ENCODE measurements around the gene SULF2.

Gene SULF2

DNA sequence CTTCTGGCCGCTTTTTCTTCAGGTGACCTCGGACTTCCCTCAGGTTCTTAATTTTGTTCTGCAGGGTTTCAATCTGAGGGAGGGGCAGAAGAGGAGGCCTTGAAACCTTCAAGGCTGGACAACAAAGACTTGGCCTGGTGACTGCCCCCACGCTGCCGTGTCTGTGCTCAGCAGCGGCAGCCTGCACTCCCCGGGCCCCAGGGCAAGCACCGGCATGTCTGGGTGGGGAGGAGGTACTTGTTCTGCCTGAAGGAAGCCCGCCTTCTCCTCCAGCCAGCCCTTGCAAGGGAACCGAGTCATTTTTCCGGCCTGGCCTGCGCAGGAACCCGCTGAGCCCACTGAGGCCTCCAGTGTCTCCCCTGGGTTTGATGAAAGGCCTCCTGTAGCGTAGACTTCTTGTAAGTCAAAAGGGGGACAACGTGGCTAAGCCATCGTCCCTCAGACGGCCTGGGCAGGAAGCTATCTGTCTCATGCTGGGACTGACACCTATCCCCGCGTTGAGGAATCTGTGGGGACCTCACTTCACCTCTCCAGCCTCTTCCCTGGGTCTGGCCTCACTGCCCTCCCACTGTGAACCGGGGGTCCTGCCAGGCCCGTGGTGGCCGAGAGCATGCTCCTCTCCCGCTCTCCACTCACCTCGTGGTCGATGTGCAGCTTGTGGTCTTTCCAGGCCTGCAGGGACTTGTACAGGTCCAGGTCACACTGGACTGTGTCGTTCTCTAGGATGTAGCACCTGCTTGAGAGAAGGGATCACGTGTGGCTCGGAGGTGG lies 119.9 kb downstream of the SULF2 start:
- Histone ChIP-seq H3K27ac (peak overlapping the region in 1 of 21 experiments; percentile 29), H3K4me3 (no peak overlapping the region)

DNA sequence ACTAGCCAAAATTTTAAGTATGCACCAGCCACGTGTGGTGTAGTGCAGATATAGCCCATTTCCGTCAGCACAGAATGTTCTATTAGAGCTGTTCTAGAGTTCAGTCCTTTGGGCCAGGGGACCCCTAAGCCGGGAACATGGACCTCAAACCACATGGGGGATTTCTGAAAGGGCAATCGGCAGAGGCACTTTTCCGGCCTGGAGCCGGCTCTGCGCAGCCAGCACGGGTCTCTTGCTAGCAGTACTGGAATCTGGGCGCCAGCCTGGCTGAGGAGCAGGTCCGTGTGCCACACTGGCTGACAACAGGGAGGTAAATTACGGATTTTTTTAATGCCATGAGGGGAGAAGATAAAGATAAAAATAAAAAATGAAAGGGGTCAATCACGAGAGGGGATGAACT lies 120.5 kb downstream of the SULF2 start:
- no peak overlapping the region for H3K4me3 ChIP-seq
- no peak overlapping the region for H3K27ac ChIP-seq

GRCh38 chr20:47664068-47664437 lies 121.2 kb downstream of the SULF2 start:
- Histone ChIP-seq H3K4me3 (no peak overlapping the region), H3K27ac (no peak overlapping the region)

DNA sequence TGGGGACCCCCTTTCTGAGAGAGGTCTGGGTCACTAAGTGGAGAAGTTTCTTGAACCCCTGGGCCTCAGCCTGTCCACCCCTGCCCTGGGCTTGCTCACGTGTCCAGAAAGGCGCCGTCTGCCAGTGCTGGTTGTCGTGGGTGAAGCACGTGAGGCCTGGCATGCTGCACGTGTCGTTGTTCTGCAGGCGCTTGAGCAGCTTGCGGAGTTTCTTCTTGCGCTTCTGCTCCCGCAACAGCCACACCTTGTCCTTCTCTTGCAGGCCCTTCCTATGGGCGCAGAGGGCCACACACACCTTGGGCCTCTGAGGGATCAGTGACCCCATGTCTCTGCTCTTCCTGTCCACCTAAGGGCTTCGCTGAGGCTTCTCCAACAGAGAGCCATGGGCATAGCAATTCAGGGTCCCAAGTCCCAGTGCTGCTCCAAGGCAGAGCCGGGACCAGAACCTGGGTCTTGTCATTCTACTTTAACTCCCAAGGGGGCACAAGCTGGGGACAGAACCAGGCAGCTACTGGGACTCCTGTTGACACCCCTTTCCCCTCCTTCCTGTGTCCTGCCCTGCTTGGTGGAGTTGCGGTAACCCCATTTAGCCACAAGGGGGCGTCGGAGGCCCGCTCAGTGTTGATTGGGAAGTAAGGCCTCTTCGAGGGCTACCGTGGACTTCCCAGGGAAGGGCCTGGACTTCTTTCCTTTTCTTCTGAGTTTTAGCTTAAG lies 121.8 kb downstream of the SULF2 start:
- Histone ChIP-seq H3K4me3 (no peak overlapping the region), H3K27ac (no peak overlapping the region)

DNA sequence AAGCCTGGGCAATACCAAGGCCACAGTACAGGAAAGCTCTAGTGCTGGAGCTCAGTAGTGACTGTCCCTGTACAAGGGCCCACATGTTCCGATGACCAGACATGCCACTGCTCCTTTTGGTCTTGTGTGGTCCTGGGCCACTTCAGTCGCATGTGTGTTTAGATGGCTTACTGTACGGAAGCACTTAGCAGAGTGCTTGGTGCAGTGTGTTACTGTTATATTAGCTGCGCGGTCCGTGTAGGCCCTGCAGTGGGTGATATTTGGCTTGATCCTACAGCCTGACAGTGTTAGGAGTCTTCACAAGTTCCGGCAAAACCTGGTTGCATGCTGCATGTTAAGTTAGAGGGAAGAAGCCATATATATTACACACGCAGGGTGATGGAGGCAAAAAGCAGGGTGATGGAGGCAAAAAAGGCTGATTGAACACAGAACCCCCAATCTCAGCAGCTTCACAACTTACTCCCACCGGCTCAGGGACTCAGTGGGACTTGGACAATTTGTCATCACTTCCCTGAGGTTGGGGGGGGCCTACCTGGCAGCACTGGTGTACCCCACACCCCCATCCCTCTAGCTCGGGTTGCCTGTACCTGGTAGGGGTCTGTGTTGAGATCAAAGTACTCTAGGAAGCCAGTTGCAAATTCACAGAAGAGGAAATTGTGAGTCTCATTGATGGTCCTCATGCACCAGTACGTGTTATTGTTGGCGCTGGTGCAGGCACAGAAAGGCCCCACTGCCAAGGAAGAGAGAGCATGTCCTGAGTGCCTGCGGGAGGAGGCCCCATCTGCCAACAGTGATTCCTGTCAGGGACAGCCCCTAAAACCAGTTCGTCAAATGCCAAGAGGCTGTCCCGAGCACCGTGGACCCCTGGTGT lies 122.6 kb downstream of the SULF2 start:
- H3K27ac ChIP-seq = no peak overlapping the region
- H3K4me3 ChIP-seq = no peak overlapping the region

DNA sequence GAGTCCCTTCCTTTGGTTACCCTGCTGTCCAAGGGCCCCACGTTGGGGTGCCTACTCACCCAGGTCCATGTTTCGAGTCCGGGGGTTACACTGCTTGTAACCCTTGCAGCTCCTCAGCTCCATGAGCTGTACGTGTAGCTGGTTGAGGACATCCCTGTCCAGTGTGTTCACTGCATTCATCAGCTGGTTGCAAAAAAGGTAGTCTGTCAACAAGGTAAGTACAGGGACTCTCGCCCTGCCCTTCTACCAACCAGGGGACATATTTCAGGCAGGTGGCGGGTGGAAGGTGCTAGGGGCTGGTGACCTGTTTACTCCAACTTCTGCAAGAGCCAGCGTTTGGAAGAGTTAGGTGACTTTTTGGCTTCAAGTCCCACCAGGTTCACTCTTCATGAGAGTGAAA lies 123.6 kb downstream of the SULF2 start:
- H3K4me3 ChIP-seq = no peak overlapping the region
- no peak overlapping the region for H3K27ac ChIP-seq

GRCh38 chr20:47660983-47661700 lies 124.1 kb downstream of the SULF2 start:
- H3K27ac ChIP-seq = no peak overlapping the region
- H3K4me3 ChIP-seq = no peak overlapping the region

GRCh38 chr20:47660602-47660905 lies 124.7 kb downstream of the SULF2 start:
- Histone ChIP-seq H3K4me3 (no peak overlapping the region), H3K27ac (no peak overlapping the region)

- no peak overlapping the region for H3K27ac ChIP-seq
Observed at GRCh38 chr20:47659904-47660601, 125.2 kb downstream of the SULF2 start.

GRCh38 chr20:47656318-47656717 lies 129.0 kb downstream of the SULF2 start:
- no peak overlapping the region for H3K4me3 ChIP-seq
- no peak overlapping the region for H3K27ac ChIP-seq

More at GRCh38 chr20:47659904-47660601, 125.2 kb downstream of the SULF2 start:
- H3K4me3 ChIP-seq = no peak overlapping the region

GRCh38 chr20:47655635-47656034 lies 129.6 kb downstream of the SULF2 start:
- Histone ChIP-seq H3K27ac (no peak overlapping the region), H3K4me3 (no peak overlapping the region)

GRCh38 chr20:47654370-47654769 lies 130.9 kb downstream of the SULF2 start:
- Histone ChIP-seq H3K4me3 (no peak overlapping the region), H3K27ac (no peak overlapping the region)

DNA sequence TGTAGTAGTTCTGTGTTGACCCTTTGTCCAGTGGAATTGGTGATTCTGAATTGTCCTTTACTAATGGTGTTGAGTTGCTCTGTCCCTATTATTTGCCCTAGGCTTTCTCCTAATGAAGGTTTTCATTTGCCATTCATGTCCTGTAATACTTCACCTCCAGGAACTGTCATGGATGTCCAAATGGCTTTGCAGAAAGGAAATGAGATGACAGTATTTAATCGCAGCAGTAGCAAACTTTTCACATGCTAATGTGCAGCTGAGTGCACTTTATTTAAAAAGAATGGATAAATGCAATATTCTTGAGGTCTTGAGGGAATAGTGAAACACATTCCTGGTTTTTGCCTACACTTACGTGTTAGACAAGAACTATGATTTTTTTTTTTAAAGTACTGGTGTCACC lies 131.4 kb downstream of the SULF2 start:
- Histone ChIP-seq H3K4me3 (no peak overlapping the region), H3K27ac (no peak overlapping the region)

DNA sequence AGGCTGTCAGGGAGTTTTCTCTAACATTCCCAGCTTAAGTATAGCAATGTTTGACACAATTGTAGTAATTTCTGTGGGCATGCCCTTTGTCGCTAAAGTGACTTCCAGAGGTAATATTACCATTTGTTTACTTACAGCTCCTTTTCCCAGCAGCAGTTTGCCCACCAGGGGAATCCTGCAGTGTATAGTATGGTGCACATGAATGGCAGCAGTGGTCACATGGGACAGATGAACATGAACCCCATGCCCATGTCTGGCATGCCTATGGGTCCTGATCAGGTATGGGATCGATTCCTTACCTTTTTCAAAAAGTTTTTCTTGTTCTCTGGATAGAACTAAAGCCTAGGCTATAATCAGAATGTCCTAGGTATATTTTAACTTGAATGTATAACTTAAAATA lies 132.5 kb downstream of the SULF2 start:
- Histone ChIP-seq H3K27ac (no peak overlapping the region), H3K4me3 (no peak overlapping the region)

DNA sequence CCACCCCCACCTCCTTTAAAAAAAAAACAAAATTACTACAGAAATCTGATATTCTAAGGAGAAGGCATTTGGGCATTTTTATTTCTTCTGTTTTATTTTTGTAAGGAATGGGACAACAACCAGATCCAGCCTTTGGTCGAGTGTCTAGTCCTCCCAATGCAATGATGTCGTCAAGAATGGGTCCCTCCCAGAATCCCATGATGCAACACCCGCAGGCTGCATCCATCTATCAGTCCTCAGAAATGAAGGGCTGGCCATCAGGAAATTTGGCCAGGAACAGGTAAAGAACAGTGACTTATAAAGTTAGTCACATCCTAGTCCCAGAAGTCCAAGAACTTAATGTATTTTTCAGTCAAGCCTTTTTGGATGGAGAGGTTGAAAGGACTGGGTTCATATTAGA lies 133.0 kb downstream of the SULF2 start:
- Histone ChIP-seq H3K27ac (no peak overlapping the region), H3K4me3 (no peak overlapping the region)

DNA sequence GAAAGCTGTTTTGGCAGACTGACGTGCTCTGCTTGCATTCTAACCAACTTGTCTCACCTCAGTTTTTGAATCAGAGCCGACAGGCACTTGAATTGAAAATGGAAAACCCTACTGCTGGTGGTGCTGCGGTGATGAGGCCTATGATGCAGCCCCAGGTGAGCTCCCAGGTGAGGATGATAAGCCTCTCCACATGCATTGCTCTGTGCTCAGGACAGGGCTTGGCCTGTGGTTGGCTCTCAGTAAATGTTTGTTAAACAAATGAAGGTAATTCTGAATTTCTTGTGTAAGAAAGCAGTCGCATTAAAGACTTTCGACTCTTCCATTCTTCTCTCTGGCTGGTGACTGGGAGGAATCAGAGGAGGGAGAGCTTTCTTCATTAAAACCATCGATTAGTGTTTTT lies 136.3 kb downstream of the SULF2 start:
- Histone ChIP-seq H3K27ac (no peak overlapping the region), H3K4me3 (no peak overlapping the region)

DNA sequence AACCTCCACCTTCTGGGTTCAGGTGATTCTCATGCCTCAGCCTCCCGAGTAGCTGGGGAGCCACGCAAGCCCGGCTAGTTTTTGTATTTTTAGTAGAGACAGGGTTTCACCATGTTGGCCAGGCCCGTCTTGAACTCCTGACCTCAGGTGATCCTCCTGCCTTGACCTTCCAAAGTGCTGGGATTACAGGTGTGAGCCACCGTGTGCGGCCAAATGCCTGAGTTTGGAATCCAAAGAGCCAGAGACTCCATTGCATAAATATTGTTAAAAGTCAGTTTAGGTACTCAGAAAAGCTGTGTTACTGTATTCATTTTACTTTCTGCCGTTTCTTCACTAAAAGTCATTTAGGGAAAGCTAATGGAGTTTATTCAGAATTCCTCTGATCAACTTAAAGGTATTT lies 137.3 kb downstream of the SULF2 start:
- Histone ChIP-seq H3K4me3 (no peak overlapping the region), H3K27ac (no peak overlapping the region)

- H3K4me3 ChIP-seq = no peak overlapping the region
- H3K27ac ChIP-seq = no peak overlapping the region
Observed at GRCh38 chr20:47645632-47646031, 139.6 kb downstream of the SULF2 start.

- no peak overlapping the region for H3K27ac ChIP-seq
- no peak overlapping the region for H3K4me3 ChIP-seq
Observed at GRCh38 chr20:47642624-47643023, 142.7 kb downstream of the SULF2 start.

DNA sequence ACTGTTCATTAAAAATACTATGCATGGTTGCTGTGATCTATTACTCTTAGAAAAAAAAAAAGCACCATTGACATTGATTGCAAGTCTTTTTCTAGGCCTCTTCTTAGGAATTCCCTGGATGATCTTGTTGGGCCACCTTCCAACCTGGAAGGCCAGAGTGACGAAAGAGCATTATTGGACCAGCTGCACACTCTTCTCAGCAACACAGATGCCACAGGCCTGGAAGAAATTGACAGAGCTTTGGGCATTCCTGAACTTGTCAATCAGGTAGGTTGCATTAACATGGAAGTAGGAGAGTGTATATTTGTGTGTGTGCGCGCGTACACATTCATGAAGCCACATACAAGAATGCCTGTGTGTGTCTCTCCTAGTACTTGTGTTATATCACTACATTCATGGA lies 143.2 kb downstream of the SULF2 start:
- Histone ChIP-seq H3K4me3 (no peak overlapping the region), H3K27ac (no peak overlapping the region)
